B cell (primary cell): Measurements from ENCODE around the gene ADGRA1.

Experiments used
- CTCF ChIP-seq: fragments of 200-600 bp; IDR thresholded peaks from one replicate; pipeline ENCODE4 v1.8.0; 2022; ENCODE audit warnings: antibody characterized with exemption, mild to moderate bottlenecking
- EZH2 ChIP-seq: IDR thresholded peaks from 2 replicates; pipeline ENCODE4 v1.6.1; 2012; ENCODE audit warnings: borderline replicate concordance, low read depth, mild to moderate bottlenecking, moderate library complexity, low read length; ENCODE audit not compliant: insufficient read depth, poor library complexity, severe bottlenecking

GRCh38 chr10:133179651-133180050, 91.9 kb downstream of the ADGRA1 start:
- TF ChIP-seq CTCF (no peak), EZH2 (no peak)
